GM12891 (cell line): Measurements from ENCODE around the gene KIF11.

Experiments used
- DNase-seq: peaks from one replicate; pipeline ENCODE4 v3.0.0; 2011; ENCODE audit warnings: low spot score; ENCODE audit not compliant: insufficient read length
- FAIRE-seq: peaks from 2 replicates; lab custom pipeline; 2011; peaks lifted over from hg19 to GRCh38; lab: Jason Lieb, UNC
- PAX5 ChIP-seq: IDR thresholded peaks from 2 replicates; pipeline ENCODE4 v1.6.1; 2011; ENCODE audit warnings: low read length, moderate library complexity, mild to moderate bottlenecking; ENCODE audit not compliant: insufficient read depth, severe bottlenecking
- POLR2A ChIP-seq: IDR thresholded peaks from 2 replicates; pipeline ENCODE4 v1.6.1; 2011; ENCODE audit warnings: low read depth, low read length, control low read depth
- POLR2AphosphoS5 ChIP-seq: IDR thresholded peaks from 2 replicates; pipeline ENCODE4 v1.6.1; 2011; ENCODE audit warnings: low read depth, low read length, control low read depth
- POU2F2 ChIP-seq: IDR thresholded peaks from 2 replicates; pipeline ENCODE4 v1.6.1; 2011; ENCODE audit warnings: low read depth, mild to moderate bottlenecking, control low read depth, low read length, moderate library complexity
- SPI1 ChIP-seq: IDR thresholded peaks from 2 replicates; pipeline ENCODE4 v1.6.1; 2011; ENCODE audit warnings: low read depth, low read length, control low read depth
- TAF1 ChIP-seq: IDR thresholded peaks from 2 replicates; pipeline ENCODE4 v1.6.1; 2011; ENCODE audit warnings: low read depth, low read length, control low read depth

The KIF11 gene

GRCh38 chr10:92699518-92700381, 106.8 kb downstream of the KIF11 start:
- TF ChIP-seq SPI1 (no peak), PAX5 (no peak), TAF1 (no peak), POU2F2 (no peak), POLR2A (no peak), POLR2AphosphoS5 (no peak)
- FAIRE-seq: peak; percentile 61
- DNase-seq: no peak

- FAIRE-seq: peak; percentile 59
- TF ChIP-seq PAX5 (no peak), TAF1 (no peak), POLR2A (no peak), SPI1 (no peak), POLR2AphosphoS5 (no peak), POU2F2 (no peak)
- no peak for DNase-seq
Measured at GRCh38 chr10:92702301-92702916, 109.5 kb downstream of the KIF11 start.
